ENCODE measurements around the gene GNB4.

The GNB4 gene

GRCh38 chr3:179476215-179476614 lies 24.9 kb upstream of the GNB4 start:
- Histone ChIP-seq H3K9me3 (no peaks in the 10 kb centered on the region), H3K4me1 (no peaks in the 10 kb centered on the region), H3K4me3 (ENCODE audit: low read depth, low read length) (no peak overlapping the region), H3K27me3 (no peaks in the 10 kb centered on the region), H3K36me3 (no peaks in the 10 kb centered on the region)
- no peak for DNase-seq
- TF ChIP-seq CTCF (IDR thresholded peaks at IDR 0.05; ENCODE audit: low read depth, low read length): no peak

GRCh38 chr3:179474480-179474879 lies 23.2 kb upstream of the GNB4 start:
- no peaks in the 10 kb centered on the region for H3K27me3 ChIP-seq
- H3K4me3 ChIP-seq (ENCODE audit: low read depth, low read length): no peak overlapping the region
- no peaks in the 10 kb centered on the region for H3K36me3 ChIP-seq
- H3K9me3 ChIP-seq: no peaks in the 10 kb centered on the region
- no peak for DNase-seq
- H3K4me1 ChIP-seq: no peaks in the 10 kb centered on the region
- no peak for TF ChIP-seq CTCF (IDR thresholded peaks at IDR 0.05; ENCODE audit: low read depth, low read length)

- Histone ChIP-seq H3K36me3 (no peaks in the 10 kb centered on the region), H3K4me3 (ENCODE audit: low read depth, low read length) (no peak overlapping the region), H3K4me1 (no peaks in the 10 kb centered on the region), H3K27me3 (no peaks in the 10 kb centered on the region), H3K9me3 (no peaks in the 10 kb centered on the region)
- no peak for TF ChIP-seq CTCF (IDR thresholded peaks at IDR 0.05; ENCODE audit: low read depth, low read length)
- DNase-seq: no peak
Measured at GRCh38 chr3:179473565-179473964, 22.3 kb upstream of the GNB4 start.

GRCh38 chr3:179464323-179465092 lies 13.2 kb upstream of the GNB4 start:
- Histone ChIP-seq H3K4me1 (no peaks in the 10 kb centered on the region), H3K9me3 (no peaks in the 10 kb centered on the region), H3K4me3 (ENCODE audit: low read depth, low read length) (no peak overlapping the region), H3K27me3 (no peaks in the 10 kb centered on the region), H3K36me3 (no peaks in the 10 kb centered on the region)
- no peak for TF ChIP-seq CTCF (IDR thresholded peaks at IDR 0.05; ENCODE audit: low read depth, low read length)
- no peak for DNase-seq

- H3K4me1 ChIP-seq: no peaks in the 10 kb centered on the region
- H3K9me3 ChIP-seq: no peaks in the 10 kb centered on the region
- no peak for DNase-seq
- no peak overlapping the region for H3K4me3 ChIP-seq (ENCODE audit: low read depth, low read length)
- H3K36me3 ChIP-seq: no peaks in the 10 kb centered on the region
- TF ChIP-seq CTCF (IDR thresholded peaks at IDR 0.05; ENCODE audit: low read depth, low read length): no peak
- H3K27me3 ChIP-seq: no peaks in the 10 kb centered on the region; the same call in none of the 2 replicates
Measured at GRCh38 chr3:179463319-179463718, 12.0 kb upstream of the GNB4 start.

GRCh38 chr3:179460260-179460659 lies 9.0 kb upstream of the GNB4 start:
- H3K36me3 ChIP-seq: no peaks in the 10 kb centered on the region
- DNase-seq: no peak
- TF ChIP-seq CTCF (IDR thresholded peaks at IDR 0.05; ENCODE audit: low read depth, low read length): no peak
- no peaks in the 10 kb centered on the region; the same call in none of the 2 replicates for H3K27me3 ChIP-seq
- H3K4me1 ChIP-seq: no peaks in the 10 kb centered on the region
- no peak overlapping the region for H3K4me3 ChIP-seq (ENCODE audit: low read depth, low read length)
- no peaks in the 10 kb centered on the region for H3K9me3 ChIP-seq
